ENCODE measurements around the gene SEMA5A.

Gene SEMA5A

GRCh38 chr5:9483779-9484178 is 62.1 kb downstream of the SEMA5A start:
- no peak overlapping the region for H3K4me3 ChIP-seq (ENCODE audit: low read depth, low read length)
- TF ChIP-seq, protein P1, sequence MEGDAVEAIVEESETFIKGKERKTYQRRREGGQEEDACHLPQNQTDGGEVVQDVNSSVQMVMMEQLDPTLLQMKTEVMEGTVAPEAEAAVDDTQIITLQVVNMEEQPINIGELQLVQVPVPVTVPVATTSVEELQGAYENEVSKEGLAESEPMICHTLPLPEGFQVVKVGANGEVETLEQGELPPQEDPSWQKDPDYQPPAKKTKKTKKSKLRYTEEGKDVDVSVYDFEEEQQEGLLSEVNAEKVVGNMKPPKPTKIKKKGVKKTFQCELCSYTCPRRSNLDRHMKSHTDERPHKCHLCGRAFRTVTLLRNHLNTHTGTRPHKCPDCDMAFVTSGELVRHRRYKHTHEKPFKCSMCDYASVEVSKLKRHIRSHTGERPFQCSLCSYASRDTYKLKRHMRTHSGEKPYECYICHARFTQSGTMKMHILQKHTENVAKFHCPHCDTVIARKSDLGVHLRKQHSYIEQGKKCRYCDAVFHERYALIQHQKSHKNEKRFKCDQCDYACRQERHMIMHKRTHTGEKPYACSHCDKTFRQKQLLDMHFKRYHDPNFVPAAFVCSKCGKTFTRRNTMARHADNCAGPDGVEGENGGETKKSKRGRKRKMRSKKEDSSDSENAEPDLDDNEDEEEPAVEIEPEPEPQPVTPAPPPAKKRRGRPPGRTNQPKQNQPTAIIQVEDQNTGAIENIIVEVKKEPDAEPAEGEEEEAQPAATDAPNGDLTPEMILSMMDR (IDR thresholded peaks at IDR 0.05; ENCODE audit: control insufficient read depth, extremely low read depth, insufficient read depth) = no peak

GRCh38 chr5:9483243-9483642 is 62.6 kb downstream of the SEMA5A start:
- no peak overlapping the region for H3K4me3 ChIP-seq (ENCODE audit: low read depth, low read length)
- DNase-seq (ENCODE audit: low read depth) = no peak
- TF ChIP-seq, protein P1 (IDR thresholded peaks at IDR 0.05; ENCODE audit: control insufficient read depth, extremely low read depth, insufficient read depth) = no peak

More at GRCh38 chr5:9483779-9484178, 62.1 kb downstream of the SEMA5A start:
- no peak for DNase-seq (ENCODE audit: low read depth)

- no peak overlapping the region for H3K4me3 ChIP-seq (ENCODE audit: low read depth, low read length)
- DNase-seq (ENCODE audit: low read depth) = no peak
- TF ChIP-seq, protein P1 (IDR thresholded peaks at IDR 0.05; ENCODE audit: control insufficient read depth, extremely low read depth, insufficient read depth) = no peak
Observed at GRCh38 chr5:9482381-9482780, 63.5 kb downstream of the SEMA5A start.

DNA sequence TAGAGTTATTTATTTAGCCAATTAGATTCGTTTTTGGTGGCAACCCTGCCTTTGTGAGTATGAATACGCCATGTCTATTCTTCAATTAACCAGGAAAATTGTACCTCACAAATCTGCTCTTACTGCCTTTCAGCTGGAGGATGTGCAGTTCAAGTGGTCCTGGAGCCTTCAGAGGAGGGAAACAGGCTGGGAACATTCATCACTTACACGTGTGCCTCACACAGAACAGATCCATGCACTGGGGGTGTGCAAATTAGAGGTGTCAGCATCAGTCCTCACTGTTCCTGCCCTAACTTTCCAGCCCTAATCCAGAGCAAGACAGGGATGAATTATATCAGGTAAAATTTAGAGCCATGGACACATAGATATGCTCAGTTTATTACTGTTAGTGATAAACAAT is 65.4 kb downstream of the SEMA5A start:
- H3K4me3 ChIP-seq (ENCODE audit: low read depth, low read length) = no peak overlapping the region
- TF ChIP-seq, protein P1 (IDR thresholded peaks at IDR 0.05; ENCODE audit: control insufficient read depth, extremely low read depth, insufficient read depth) = no peak
- no peak for DNase-seq (ENCODE audit: low read depth)

DNA sequence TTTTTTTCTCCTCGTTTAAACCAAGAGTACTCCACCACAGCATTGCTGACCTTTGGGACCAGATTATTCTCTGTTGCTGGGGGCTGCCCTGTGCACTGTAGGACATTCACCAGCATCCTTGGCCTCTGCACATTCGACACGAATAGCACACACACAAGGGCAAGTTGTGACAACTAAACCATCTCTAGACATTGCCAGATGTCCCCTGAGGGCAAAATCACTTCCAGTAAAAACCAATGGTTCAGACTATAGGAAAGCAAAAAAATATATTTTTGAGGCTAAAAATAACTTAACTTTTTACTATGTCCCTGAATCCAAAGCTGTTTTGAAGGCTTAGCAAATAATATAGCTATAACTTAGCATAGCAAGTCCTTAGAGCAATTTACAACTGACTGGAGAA is 65.9 kb downstream of the SEMA5A start:
- no peak for DNase-seq (ENCODE audit: low read depth)
- TF ChIP-seq, protein P1 (IDR thresholded peaks at IDR 0.05; ENCODE audit: control insufficient read depth, extremely low read depth, insufficient read depth) = no peak
- no peak overlapping the region for H3K4me3 ChIP-seq (ENCODE audit: low read depth, low read length)

GRCh38 chr5:9479361-9479760 is 66.5 kb downstream of the SEMA5A start:
- TF ChIP-seq, protein P1 (IDR thresholded peaks at IDR 0.05; ENCODE audit: control insufficient read depth, extremely low read depth, insufficient read depth) = no peak
- no peak overlapping the region for H3K4me3 ChIP-seq (ENCODE audit: low read depth, low read length)
- no peak for DNase-seq (ENCODE audit: low read depth)

- no peak overlapping the region for H3K4me3 ChIP-seq (ENCODE audit: low read depth, low read length)
- no peak for DNase-seq (ENCODE audit: low read depth)
- TF ChIP-seq, protein P1 (IDR thresholded peaks at IDR 0.05; ENCODE audit: control insufficient read depth, extremely low read depth, insufficient read depth) = no peak
Observed at GRCh38 chr5:9477537-9477936, 68.3 kb downstream of the SEMA5A start.

Data from LNCaP clone FGC (cell line).